Measurements from ENCODE around the gene CYP3A4. TPM values are rescaled to one million over a fixed set of nuclear protein-coding genes. Genes with fewer than 3 reads are reported as not detected.

The CYP3A4 gene
- total and polyA plus RNA-seq, 9 of the 15 experiments (the other 6 are each of a cell fraction or from before 2014, with no cell fraction given): 0.07 to 0.08 TPM; not detected in 7

DNA sequence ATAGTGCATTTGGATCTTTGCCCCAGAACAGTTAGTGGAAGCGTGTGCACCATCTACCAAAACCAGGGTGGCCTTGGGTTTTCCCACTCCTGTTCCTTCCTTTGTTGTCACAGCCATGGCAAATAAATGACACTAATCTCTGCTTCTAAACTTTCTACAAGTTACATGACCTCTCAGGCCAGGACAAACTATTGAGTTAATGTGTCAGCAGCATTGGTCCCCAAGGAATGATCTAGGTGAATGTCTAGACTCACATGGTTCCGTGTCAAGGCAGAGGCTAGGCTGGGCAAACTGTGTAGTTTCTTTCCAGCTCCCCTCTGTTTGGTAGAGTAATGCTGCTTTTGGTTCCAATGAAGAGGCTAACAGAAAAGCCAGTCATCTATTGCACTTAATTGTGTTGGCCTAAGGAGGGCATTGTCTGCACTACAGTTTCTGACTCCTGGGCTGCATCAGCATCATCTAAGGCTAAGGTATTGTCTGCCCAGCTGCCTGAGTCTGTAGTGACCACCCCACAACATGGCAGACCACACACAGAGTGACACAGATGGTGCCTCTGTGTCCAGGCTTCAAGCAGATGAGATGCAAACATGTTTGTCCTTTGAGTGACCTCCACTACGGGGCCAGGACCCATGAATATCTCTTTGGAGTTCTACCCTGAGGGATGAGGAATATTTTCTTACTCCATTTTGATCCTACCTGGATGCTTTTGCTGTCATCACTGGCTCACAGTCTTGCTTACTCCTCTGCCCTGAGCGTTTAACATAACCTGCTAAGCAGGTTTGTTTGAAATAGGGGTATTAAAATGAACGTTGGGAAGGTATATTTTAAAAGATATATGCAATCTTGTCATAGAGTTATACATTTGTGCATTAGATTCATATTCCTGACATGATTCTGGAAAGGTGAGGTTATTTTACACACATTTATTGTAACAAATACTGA, 1.7 kb downstream of the CYP3A4 start (continued):
- peak; percentile 45; the same call in 1 of the 2 replicates for TF ChIP-seq REST (IDR thresholded peaks at IDR 0.05; ENCODE audit: borderline replicate concordance)
- TF ChIP-seq REST (CRISPR knock-in tag; IDR thresholded peaks at IDR 0.05; ENCODE audit: low read depth): no peak
- TF ChIP-seq AFF1 (IDR thresholded peaks at IDR 0.05; ENCODE audit: low read depth in 1 of 2, partially characterized antibody in 2 of 2): no peak
- TF ChIP-seq CTBP1 (IDR thresholded peaks at IDR 0.05; ENCODE audit: borderline replicate concordance): peak; percentile 54; the same call in 1 of the 2 replicates

All from K562 (cell line).